Adrenal gland (tissue), 5 donors: ENCODE measurements around the gene IFITM1.

Source experiments
- POLR2A ChIP-seq, 2 donors: fragments of 450-650 bp; IDR thresholded peaks; one replicate each; pipeline ENCODE4 v1.6.1; 2017; ENCODE audit warnings: antibody characterized with exemption in 2 of 2, mild to moderate bottlenecking in 2 of 2, moderate library complexity in 1 of 2
- TF ChIP-seq, protein P1 (sequence below), 6 experiments: fragments of 450-650 bp in 4 of 6; fragments of 200-600 bp in 2 of 6; sonication (generic) in 1 of 6; IDR thresholded peaks; 1 replicate in 5 of 6; 2 replicates in 1 of 6; pipeline versions ENCODE4 v1.5.1 to v1.8.0; 2016 to 2021; ENCODE audit warnings: antibody characterized with exemption in 6 of 6, mild to moderate bottlenecking in 2 of 6, moderate library complexity in 1 of 6
- donor health status: DM: no; HTN: no; CAD: no.

DNA sequence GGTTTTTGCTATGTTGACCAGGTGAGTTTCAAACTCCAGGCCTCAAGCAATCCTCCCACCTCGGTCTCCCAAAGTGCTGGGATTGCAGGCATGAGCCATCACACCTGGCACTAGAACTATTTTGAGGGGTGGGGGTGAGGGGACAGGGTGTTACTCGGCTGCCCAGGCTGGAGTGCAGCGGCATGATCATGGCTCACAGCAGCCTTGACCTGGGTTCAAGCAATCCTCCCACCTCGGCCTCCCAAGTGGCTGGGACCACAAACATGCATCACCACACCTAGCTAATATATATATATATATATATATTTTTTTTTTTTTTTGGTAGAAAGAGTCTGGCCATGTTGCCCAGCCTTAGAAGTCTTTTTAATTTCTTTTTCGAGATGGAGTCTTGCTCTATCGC is 23.9 kb downstream of the IFITM1 start:
- TF ChIP-seq, protein P1, sequence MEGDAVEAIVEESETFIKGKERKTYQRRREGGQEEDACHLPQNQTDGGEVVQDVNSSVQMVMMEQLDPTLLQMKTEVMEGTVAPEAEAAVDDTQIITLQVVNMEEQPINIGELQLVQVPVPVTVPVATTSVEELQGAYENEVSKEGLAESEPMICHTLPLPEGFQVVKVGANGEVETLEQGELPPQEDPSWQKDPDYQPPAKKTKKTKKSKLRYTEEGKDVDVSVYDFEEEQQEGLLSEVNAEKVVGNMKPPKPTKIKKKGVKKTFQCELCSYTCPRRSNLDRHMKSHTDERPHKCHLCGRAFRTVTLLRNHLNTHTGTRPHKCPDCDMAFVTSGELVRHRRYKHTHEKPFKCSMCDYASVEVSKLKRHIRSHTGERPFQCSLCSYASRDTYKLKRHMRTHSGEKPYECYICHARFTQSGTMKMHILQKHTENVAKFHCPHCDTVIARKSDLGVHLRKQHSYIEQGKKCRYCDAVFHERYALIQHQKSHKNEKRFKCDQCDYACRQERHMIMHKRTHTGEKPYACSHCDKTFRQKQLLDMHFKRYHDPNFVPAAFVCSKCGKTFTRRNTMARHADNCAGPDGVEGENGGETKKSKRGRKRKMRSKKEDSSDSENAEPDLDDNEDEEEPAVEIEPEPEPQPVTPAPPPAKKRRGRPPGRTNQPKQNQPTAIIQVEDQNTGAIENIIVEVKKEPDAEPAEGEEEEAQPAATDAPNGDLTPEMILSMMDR (IDR thresholded peaks at IDR 0.05) = no peak
- TF ChIP-seq POLR2A (IDR thresholded peaks at IDR 0.05) = no peak
